ENCODE data around the gene LYRM4.
A peak's percentile ranks its signal among the peaks of the same experiment; 100 is the strongest.

LYRM4 gene

GRCh38 chr6:5150551-5151075 lies 110.1 kb downstream of the LYRM4 start:
- TF ChIP-seq CTCF (IDR thresholded peaks at IDR 0.05; ENCODE audit: low read depth, low read length, missing control alignments) = no peak
- in situ Hi-C loops (cut with HindIII; ENCODE audit: low sequenced_read_pairs) = no loop called here
- H3K4me3 ChIP-seq (ENCODE audit: low read depth, low read length) = no peak overlapping the region
- no peak for DNase-seq (ENCODE audit: low read depth)

GRCh38 chr6:5149891-5150290 lies 110.9 kb downstream of the LYRM4 start:
- TF ChIP-seq CTCF (IDR thresholded peaks at IDR 0.05; ENCODE audit: low read depth, low read length, missing control alignments) = no peak
- H3K4me3 ChIP-seq (ENCODE audit: low read depth, low read length) = no peak overlapping the region
- in situ Hi-C loops (cut with HindIII; ENCODE audit: low sequenced_read_pairs) = loop anchor here (25.0 kb wide), 1 partner anchor 237 kb away; no protein-coding TSS in a partner anchor
- no peak for DNase-seq (ENCODE audit: low read depth)

- in situ Hi-C loops (cut with HindIII; ENCODE audit: low sequenced_read_pairs) = loop anchor here (25.0 kb wide), 1 partner anchor 238 kb away; no protein-coding TSS in a partner anchor
- no peak for TF ChIP-seq CTCF (IDR thresholded peaks at IDR 0.05; ENCODE audit: low read depth, low read length, missing control alignments)
- no peak overlapping the region for H3K4me3 ChIP-seq (ENCODE audit: low read depth, low read length)
- no peak for DNase-seq (ENCODE audit: low read depth)
These were observed 111.5 kb downstream of the LYRM4 start for GRCh38 chr6:5149159-5149704.

GRCh38 chr6:5146398-5146797 lies 114.4 kb downstream of the LYRM4 start:
- H3K4me3 ChIP-seq (ENCODE audit: low read depth, low read length) = no peak overlapping the region
- TF ChIP-seq CTCF (IDR thresholded peaks at IDR 0.05; ENCODE audit: low read depth, low read length, missing control alignments) = no peak
- DNase-seq (ENCODE audit: low read depth) = no peak
- in situ Hi-C loops (cut with HindIII; ENCODE audit: low sequenced_read_pairs) = loop anchor here (25.0 kb wide), 1 partner anchor 241 kb away; no protein-coding TSS in a partner anchor

- peak; percentile 82 for TF ChIP-seq CTCF (IDR thresholded peaks at IDR 0.05; ENCODE audit: low read depth, low read length, missing control alignments)
- in situ Hi-C loops (cut with HindIII; ENCODE audit: low sequenced_read_pairs) = loop anchor here (25.0 kb wide), 1 partner anchor 244 kb away; no protein-coding TSS in a partner anchor
- peak; percentile 76 for DNase-seq (ENCODE audit: low read depth)
- H3K4me3 ChIP-seq (ENCODE audit: low read depth, low read length) = no peak overlapping the region
These were observed 117.0 kb downstream of the LYRM4 start for GRCh38 chr6:5143634-5144311.

- no peak for TF ChIP-seq CTCF (IDR thresholded peaks at IDR 0.05; ENCODE audit: low read depth, low read length, missing control alignments)
- no peak for DNase-seq (ENCODE audit: low read depth)
- in situ Hi-C loops (cut with HindIII; ENCODE audit: low sequenced_read_pairs) = loop anchor here (25.0 kb wide), 1 partner anchor 244 kb away; no protein-coding TSS in a partner anchor
- H3K4me3 ChIP-seq (ENCODE audit: low read depth, low read length) = no peak overlapping the region
These were observed 117.8 kb downstream of the LYRM4 start for GRCh38 chr6:5142915-5143314.
